ENCODE measurements around the gene FLT4.

FLT4 gene

GRCh38 chr5:180640861-180641565, 8.4 kb downstream of the FLT4 start:
- no peak for DNase-seq

- DNase-seq, result no peak
Observed at GRCh38 chr5:180640611-180640860, 8.9 kb downstream of the FLT4 start.

- DNase-seq, result no peak
Observed at GRCh38 chr5:180639741-180640610, 9.4 kb downstream of the FLT4 start.

- DNase-seq, result no peak
Observed at GRCh38 chr5:180639287-180639686, 10.1 kb downstream of the FLT4 start.

- no peak for DNase-seq
Observed at GRCh38 chr5:180637962-180638680, 11.3 kb downstream of the FLT4 start.

- DNase-seq, result no peak
Observed at GRCh38 chr5:180636403-180637075, 12.9 kb downstream of the FLT4 start.

- DNase-seq, result no peak
Observed at GRCh38 chr5:180636016-180636402, 13.4 kb downstream of the FLT4 start.

- DNase-seq, result no peak
Observed at GRCh38 chr5:180633283-180634177, 15.9 kb downstream of the FLT4 start.

- DNase-seq, result no peak
Observed at GRCh38 chr5:180632768-180633167, 16.6 kb downstream of the FLT4 start.

GRCh38 chr5:180631549-180632383, 17.6 kb downstream of the FLT4 start:
- no peak for DNase-seq

GRCh38 chr5:180630426-180630825, 19.0 kb downstream of the FLT4 start:
- DNase-seq, result no peak

GRCh38 chr5:180629831-180630382, 19.5 kb downstream of the FLT4 start:
- DNase-seq, result no peak

GRCh38 chr5:180628827-180629750, 20.3 kb downstream of the FLT4 start:
- no peak for DNase-seq

GRCh38 chr5:180628211-180628610, 21.2 kb downstream of the FLT4 start:
- DNase-seq, result no peak

- no peak for DNase-seq
Observed at GRCh38 chr5:180627386-180628120, 21.8 kb downstream of the FLT4 start.

GRCh38 chr5:180626661-180627385, 22.6 kb downstream of the FLT4 start:
- DNase-seq, result no peak

- DNase-seq, result no peak
Observed at GRCh38 chr5:180625791-180626660, 23.4 kb downstream of the FLT4 start.
